CD14-positive monocyte (primary cell): ENCODE data around the gene CLASP1. TPM values are rescaled to one million over a fixed set of nuclear protein-coding genes. Genes with fewer than 3 reads are reported as not detected.

Experiments used
- DNase-seq, 3 donors: peaks; one replicate each; pipeline ENCODE4 v3.0.0-alpha.2; 2011 to 2022
- H2AFZ ChIP-seq: 2 replicates; pipeline ENCODE4 v1.6.0; 2012; ENCODE audit warnings: mild to moderate bottlenecking, low read depth, low read length, inconsistent platforms; ENCODE audit not compliant: insufficient read depth, poor library complexity, severe bottlenecking
- H3K27ac ChIP-seq, 2 donors: 1 replicate in 1 of 2; 2 replicates in 1 of 2; pipeline ENCODE4 v1.5.1; 2012 to 2013; ENCODE audit warnings: low read length in 2 of 2, control low read depth in 1 of 2, inconsistent platforms in 1 of 2, low read depth in 1 of 2, mild to moderate bottlenecking in 1 of 2
- H3K27me3 ChIP-seq, 2 donors: one replicate each; pipeline versions ENCODE4 v1.6.0 to v1.6.1; 2011 to 2013; ENCODE audit warnings: low read length in 2 of 2; ENCODE audit not compliant: control insufficient read depth in 2 of 2, insufficient read depth in 2 of 2
- H3K36me3 ChIP-seq, 2 donors: replicated peaks in 1 of 2; 1 replicate in 1 of 2; 2 replicates in 1 of 2; pipeline versions ENCODE4 v1.5.1 to v1.6.1; 2012 to 2013; ENCODE audit warnings: low read length in 2 of 2, control low read depth in 1 of 2, inconsistent platforms in 1 of 2, mild to moderate bottlenecking in 1 of 2; ENCODE audit not compliant: insufficient read depth in 2 of 2, control insufficient read depth in 1 of 2
- H3K4me1 ChIP-seq, 2 donors: 1 replicate in 1 of 2; 2 replicates in 1 of 2; pipeline versions ENCODE4 v1.5.1 to v1.6.1; 2012 to 2013; ENCODE audit warnings: low read length in 2 of 2, control low read depth in 1 of 2, inconsistent platforms in 1 of 2, mild to moderate bottlenecking in 1 of 2, moderate library complexity in 1 of 2; ENCODE audit not compliant: insufficient read depth in 2 of 2, control insufficient read depth in 1 of 2
- H3K4me2 ChIP-seq: replicated peaks from 2 replicates; pipeline ENCODE3; 2012; ENCODE audit warnings: low read length, moderate library complexity, mild to moderate bottlenecking; ENCODE audit not compliant: poor library complexity, severe bottlenecking; ENCODE audit errors: extremely low read depth
- H3K4me3 ChIP-seq, 3 experiments: fragments of 200-600 bp in 1 of 3; sonication (generic) in 1 of 3; replicated peaks in 1 of 3; 1 replicate in 2 of 3; 2 replicates in 1 of 3; pipeline ENCODE4 v1.5.1; 2011 to 2013; ENCODE audit warnings: low read length in 3 of 3, mild to moderate bottlenecking in 3 of 3, control low read depth in 2 of 3, low read depth in 2 of 3, inconsistent platforms in 1 of 3, moderate library complexity in 1 of 3
- H3K79me2 ChIP-seq: 2 replicates; pipeline ENCODE4 v1.6.0; 2012; ENCODE audit warnings: mild to moderate bottlenecking, control low read depth, inconsistent platforms, low read length, moderate library complexity; ENCODE audit not compliant: insufficient read depth
- H3K9ac ChIP-seq: 2 replicates; pipeline ENCODE4 v1.6.0; 2017; ENCODE audit warnings: low read length, mild to moderate bottlenecking; ENCODE audit not compliant: insufficient read depth, poor library complexity, severe bottlenecking
- H3K9me3 ChIP-seq, 2 donors: replicated peaks in 1 of 2; 1 replicate in 1 of 2; 2 replicates in 1 of 2; pipeline versions ENCODE4 v1.5.1 to v1.6.1; 2012 to 2013; ENCODE audit warnings: low read length in 2 of 2, control low read depth in 1 of 2; ENCODE audit not compliant: control insufficient read depth in 1 of 2, insufficient read depth in 1 of 2
- H4K20me1 ChIP-seq: 2 replicates; pipeline ENCODE4 v1.6.0; 2012; ENCODE audit warnings: mild to moderate bottlenecking, low read length, control low read depth, moderate library complexity; ENCODE audit not compliant: insufficient read depth
- H3K27ac Mint-ChIP-seq, 7 donors: one replicate each; pipeline ENCODE4 v1.8.0; 2020; ENCODE audit warnings: mild to moderate bottlenecking in 7 of 7, mixed read lengths in 7 of 7, moderate library complexity in 6 of 7, inconsistent platforms in 2 of 7
- H3K27me3 Mint-ChIP-seq, 3 donors: one replicate each; pipeline ENCODE4 v1.8.0; 2021 to 2022; ENCODE audit warnings: low read depth in 3 of 3, mild to moderate bottlenecking in 3 of 3, mixed read lengths in 3 of 3, moderate library complexity in 3 of 3, inconsistent platforms in 1 of 3
- H3K36me3 Mint-ChIP-seq, 2 donors: one replicate each; pipeline ENCODE4 v1.8.0; 2020; ENCODE audit warnings: mixed read lengths in 2 of 2, inconsistent platforms in 1 of 2, mild to moderate bottlenecking in 1 of 2
- H3K4me1 Mint-ChIP-seq: one replicate; pipeline ENCODE4 v1.8.0; 2020; ENCODE audit warnings: mild to moderate bottlenecking, mixed read lengths
- H3K4me3 Mint-ChIP-seq, 2 donors: one replicate each; pipeline ENCODE4 v1.8.0; 2020; ENCODE audit warnings: mild to moderate bottlenecking in 2 of 2, mixed read lengths in 2 of 2, moderate library complexity in 1 of 2
- H3K9me3 Mint-ChIP-seq, 7 donors: one replicate each; pipeline ENCODE4 v1.8.0; 2020 to 2022; ENCODE audit warnings: mixed read lengths in 7 of 7, mild to moderate bottlenecking in 6 of 7, moderate library complexity in 6 of 7, inconsistent platforms in 2 of 7
- WGBS: methylation state at CpG from one replicate; pipeline ENCODE4 v1.1.5; 2013; ENCODE audit warnings: missing lambda C conversion rate; ENCODE audit not compliant: insufficient coverage; 5-methylcytosine and 5-hydroxymethylcytosine counted together
- intact Hi-C, 2 donors: fragments of 100-400 bp; cut with micrococcal nuclease; formaldehyde crosslinking; loops; one replicate each; pipeline versions ENCODE4 v1.15.0 to v1.15.1; 2023
- polyA plus RNA-seq, 3 donors: library from polyadenylated mRNA; depleted of rRNA in 1 of 3; unstranded in 2 of 3; stranded (reverse) in 1 of 3; fragments of 300-500 nt in 2 of 3; fragments of >200 nt in 1 of 3; fragmentation: Illumina TruSeq in 2 of 3; gene quantifications; 1 replicate in 2 of 3; 2 replicates in 1 of 3; pipeline ENCODE4 v1.2.3, GENCODE V29; 2012 to 2021
- TF ChIP-seq, protein P1 (sequence below): fragments of 200-600 bp; IDR thresholded peaks from one replicate; pipeline ENCODE4 v1.8.0; 2022; ENCODE audit warnings: antibody characterized with exemption, mild to moderate bottlenecking

Gene CLASP1
- polyA plus RNA-seq, 3 donors: 4.8 to 8.1 (median 7.6) TPM

DNA sequence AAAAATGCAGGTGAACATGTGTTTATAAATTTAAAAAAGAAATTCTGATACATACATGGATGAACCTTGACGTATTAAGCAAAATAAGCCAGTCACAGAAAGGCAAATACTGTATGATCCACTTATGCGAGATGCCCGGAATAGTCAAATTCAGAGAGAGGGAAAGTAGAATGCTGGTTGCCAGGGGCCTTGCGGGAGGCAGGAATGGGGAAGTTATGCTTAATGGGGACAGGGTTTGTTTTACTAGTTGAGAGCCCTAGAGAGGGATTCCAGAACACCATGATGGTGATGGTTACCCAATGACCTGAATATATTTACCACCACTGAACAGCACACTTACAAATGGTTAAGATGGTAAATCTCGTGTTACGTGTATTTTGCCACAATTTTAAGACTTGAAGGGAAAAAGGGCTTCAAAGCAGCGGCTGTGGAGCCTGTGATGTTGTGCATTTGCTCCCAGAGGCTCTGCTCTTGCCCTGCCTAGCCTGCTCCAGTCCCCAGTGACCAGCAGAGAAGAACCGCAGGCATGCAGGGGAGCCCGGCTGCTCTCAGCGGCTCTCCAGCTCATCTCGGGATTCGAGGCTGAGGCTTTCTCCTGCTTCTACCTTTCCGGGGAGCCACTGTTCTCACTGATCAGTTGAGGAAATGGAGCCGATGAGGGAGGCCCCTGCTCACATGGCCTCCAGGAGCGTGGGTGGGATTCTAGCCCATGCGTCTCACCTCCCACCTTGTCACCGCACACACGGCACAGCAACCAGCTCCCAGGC is 312.6 kb downstream of the CLASP1 start:
- H3K27ac Mint-ChIP-seq: no peak overlapping the region
- WGBS: 98% methylated on average over 13 of the region's 18 CpGs
- H3K27me3 Mint-ChIP-seq: peaks cover 0 to 9% (median 0%) of the 10 kb centered on the region in 3 donors

DNA sequence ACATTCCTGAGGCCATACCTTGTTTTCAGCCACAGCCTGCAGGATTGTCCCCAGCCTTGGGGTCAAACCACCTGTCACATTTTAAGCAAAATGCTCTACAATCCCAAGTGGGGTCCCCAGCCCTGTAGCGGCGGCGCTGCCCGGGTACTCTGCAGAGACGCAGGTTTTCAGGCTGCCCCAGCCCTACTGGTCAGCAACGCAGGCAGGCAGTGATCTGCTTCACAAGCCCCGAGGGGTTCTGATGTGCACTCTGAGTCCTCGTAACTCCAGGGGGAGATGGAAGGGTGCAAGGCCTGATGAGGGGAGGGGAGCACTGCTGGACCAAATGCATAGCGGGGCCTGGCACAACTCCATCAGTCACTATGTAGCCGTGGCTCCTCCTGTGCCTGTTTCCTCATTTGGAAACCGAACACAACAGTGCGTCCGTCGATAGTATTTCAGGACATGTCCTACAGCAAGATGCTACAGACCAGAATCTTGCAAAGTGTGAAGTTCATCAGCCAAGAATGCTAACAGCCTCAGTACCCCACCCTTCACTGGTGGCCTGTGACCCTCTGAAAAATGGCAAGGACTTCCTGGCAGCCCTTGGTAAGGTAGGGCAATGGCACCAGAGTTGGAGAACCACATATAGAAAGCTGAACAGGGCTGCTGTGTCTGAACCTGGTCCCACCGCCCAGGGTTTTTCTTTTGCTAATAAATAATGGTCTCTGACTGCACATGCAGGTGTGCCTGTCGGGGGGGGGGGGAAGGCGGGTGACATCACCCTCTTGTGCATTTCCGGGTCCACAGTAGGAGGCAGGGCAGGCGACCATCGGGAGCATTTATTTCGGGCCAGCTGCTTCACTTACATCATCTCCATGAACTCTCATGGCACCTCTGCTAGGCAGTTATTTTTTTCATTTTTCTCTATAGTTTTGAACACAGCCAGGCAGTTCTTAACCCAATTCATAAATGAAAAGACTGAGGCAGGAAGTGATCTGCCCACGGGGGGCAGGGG is 313.7 kb downstream of the CLASP1 start:
- Histone ChIP-seq H3K27me3 (no peaks in the 10 kb centered on the region), H3K79me2 (no peaks in the 10 kb centered on the region), H2AFZ (no peak overlapping the region), H3K9ac (no peak overlapping the region), H3K4me2 (no peak overlapping the region), H3K9me3 (no peaks in the 10 kb centered on the region), H3K36me3 (peaks cover 26 to 33% of the 10 kb centered on the region in 2 donors), H4K20me1 (no peaks in the 10 kb centered on the region), H3K27ac (no peak overlapping the region), H3K4me3 (no peak overlapping the region), H3K4me1 (no peaks in the 10 kb centered on the region)
- DNase-seq: no peak
- WGBS: 91% methylated on average over 16 of the region's 22 CpGs
- intact Hi-C loops: no loop called here
- TF ChIP-seq, protein P1, sequence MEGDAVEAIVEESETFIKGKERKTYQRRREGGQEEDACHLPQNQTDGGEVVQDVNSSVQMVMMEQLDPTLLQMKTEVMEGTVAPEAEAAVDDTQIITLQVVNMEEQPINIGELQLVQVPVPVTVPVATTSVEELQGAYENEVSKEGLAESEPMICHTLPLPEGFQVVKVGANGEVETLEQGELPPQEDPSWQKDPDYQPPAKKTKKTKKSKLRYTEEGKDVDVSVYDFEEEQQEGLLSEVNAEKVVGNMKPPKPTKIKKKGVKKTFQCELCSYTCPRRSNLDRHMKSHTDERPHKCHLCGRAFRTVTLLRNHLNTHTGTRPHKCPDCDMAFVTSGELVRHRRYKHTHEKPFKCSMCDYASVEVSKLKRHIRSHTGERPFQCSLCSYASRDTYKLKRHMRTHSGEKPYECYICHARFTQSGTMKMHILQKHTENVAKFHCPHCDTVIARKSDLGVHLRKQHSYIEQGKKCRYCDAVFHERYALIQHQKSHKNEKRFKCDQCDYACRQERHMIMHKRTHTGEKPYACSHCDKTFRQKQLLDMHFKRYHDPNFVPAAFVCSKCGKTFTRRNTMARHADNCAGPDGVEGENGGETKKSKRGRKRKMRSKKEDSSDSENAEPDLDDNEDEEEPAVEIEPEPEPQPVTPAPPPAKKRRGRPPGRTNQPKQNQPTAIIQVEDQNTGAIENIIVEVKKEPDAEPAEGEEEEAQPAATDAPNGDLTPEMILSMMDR: no peak
- no peaks in the 10 kb centered on the region for H3K9me3 Mint-ChIP-seq
- peaks cover 24 to 32% of the 10 kb centered on the region in 2 donors for H3K36me3 Mint-ChIP-seq
- no peaks in the 10 kb centered on the region for H3K4me1 Mint-ChIP-seq
- peaks cover 0 to 9% (median 2%) of the 10 kb centered on the region in 3 donors for H3K27me3 Mint-ChIP-seq
- H3K4me3 Mint-ChIP-seq: no peak overlapping the region
- H3K27ac Mint-ChIP-seq: no peak overlapping the region

More for the DNA sequence above, 312.6 kb downstream of the CLASP1 start:
- TF ChIP-seq, protein P1: no peak
- Histone ChIP-seq H2AFZ (no peak overlapping the region), H3K9me3 (no peaks in the 10 kb centered on the region), H3K4me3 (no peak overlapping the region), H4K20me1 (no peaks in the 10 kb centered on the region), H3K27me3 (no peaks in the 10 kb centered on the region), H3K27ac (no peak overlapping the region), H3K4me1 (no peaks in the 10 kb centered on the region), H3K79me2 (no peaks in the 10 kb centered on the region), H3K9ac (no peak overlapping the region), H3K36me3 (peaks cover 34 to 44% of the 10 kb centered on the region in 2 donors), H3K4me2 (no peak overlapping the region)
- DNase-seq: no peak
- no peaks in the 10 kb centered on the region for H3K9me3 Mint-ChIP-seq
- peaks cover 34 to 43% of the 10 kb centered on the region in 2 donors for H3K36me3 Mint-ChIP-seq
- H3K4me3 Mint-ChIP-seq: no peak overlapping the region
- intact Hi-C loops: no loop called here
- no peaks in the 10 kb centered on the region for H3K4me1 Mint-ChIP-seq
